ENCODE measurements around the gene SORCS1.

Gene SORCS1

GRCh38 chr10:107072786-107073185 is 91.7 kb downstream of the SORCS1 start:
- no peak overlapping the region for H3K4me3 ChIP-seq (ENCODE audit: low read depth, low read length)
- DNase-seq (ENCODE audit: low read depth): no peak
- TF ChIP-seq CTCF (IDR thresholded peaks at IDR 0.05; ENCODE audit: insufficient read depth, low read depth, low read length, missing control alignments): no peak

GRCh38 chr10:107072028-107072427 is 92.5 kb downstream of the SORCS1 start:
- no peak for DNase-seq (ENCODE audit: low read depth)
- no peak overlapping the region for H3K4me3 ChIP-seq (ENCODE audit: low read depth, low read length)
- no peak for TF ChIP-seq CTCF (IDR thresholded peaks at IDR 0.05; ENCODE audit: insufficient read depth, low read depth, low read length, missing control alignments)

GRCh38 chr10:107071301-107071700 is 93.2 kb downstream of the SORCS1 start:
- H3K4me3 ChIP-seq (ENCODE audit: low read depth, low read length): no peak overlapping the region
- peak; percentile 13 for DNase-seq (ENCODE audit: low read depth)
- TF ChIP-seq CTCF (IDR thresholded peaks at IDR 0.05; ENCODE audit: insufficient read depth, low read depth, low read length, missing control alignments): no peak

- H3K4me3 ChIP-seq (ENCODE audit: low read depth, low read length): no peak overlapping the region
- no peak for TF ChIP-seq CTCF (IDR thresholded peaks at IDR 0.05; ENCODE audit: insufficient read depth, low read depth, low read length, missing control alignments)
- no peak for DNase-seq (ENCODE audit: low read depth)
These were observed 96.7 kb downstream of the SORCS1 start for GRCh38 chr10:107067843-107068242.

- no peak for TF ChIP-seq CTCF (IDR thresholded peaks at IDR 0.05; ENCODE audit: insufficient read depth, low read depth, low read length, missing control alignments)
- no peak overlapping the region for H3K4me3 ChIP-seq (ENCODE audit: low read depth, low read length)
- no peak for DNase-seq (ENCODE audit: low read depth)
These were observed 100.4 kb downstream of the SORCS1 start for GRCh38 chr10:107064075-107064474.

- no peak for TF ChIP-seq CTCF (IDR thresholded peaks at IDR 0.05; ENCODE audit: insufficient read depth, low read depth, low read length, missing control alignments)
- no peak for DNase-seq (ENCODE audit: low read depth)
These were observed 104.6 kb downstream of the SORCS1 start for GRCh38 chr10:107059872-107060271.

GRCh38 chr10:107059068-107059804 is 105.3 kb downstream of the SORCS1 start:
- no peak overlapping the region for H3K4me3 ChIP-seq (ENCODE audit: low read depth, low read length)
- DNase-seq (ENCODE audit: low read depth): no peak
- TF ChIP-seq CTCF (IDR thresholded peaks at IDR 0.05; ENCODE audit: insufficient read depth, low read depth, low read length, missing control alignments): no peak

More at GRCh38 chr10:107059872-107060271, 104.6 kb downstream of the SORCS1 start:
- H3K4me3 ChIP-seq (ENCODE audit: low read depth, low read length): no peak overlapping the region

All from GM12865 (cell line).